LNCaP clone FGC (cell line): ENCODE results near the gene LARP1.

Source experiments
- DNase-seq: peaks from one replicate; pipeline ENCODE4 v3.0.0-alpha.2; 2011; ENCODE audit warnings: low read depth
- H3K4me3 ChIP-seq: 2 replicates; pipeline ENCODE4 v1.5.1; 2011; ENCODE audit warnings: mild to moderate bottlenecking, low read depth, low read length, control low read depth
- CTCF ChIP-seq: IDR thresholded peaks from 2 replicates; pipeline ENCODE4 v1.5.1; 2012; ENCODE audit warnings: mild to moderate bottlenecking; ENCODE audit not compliant: control insufficient read depth, insufficient read depth; ENCODE audit errors: extremely low read depth

LARP1 gene

GRCh38 chr5:154755361-154756008, at the start of gene LARP1:
TSS of gene LARP1 (plus strand) at chr5:154755377. CDS start at chr5:154755758, 381 bp downstream.
- H3K4me3 ChIP-seq: peak within 1 kb of the TSS; percentile 95
- no peak for DNase-seq
- TF ChIP-seq CTCF: no peak

DNA sequence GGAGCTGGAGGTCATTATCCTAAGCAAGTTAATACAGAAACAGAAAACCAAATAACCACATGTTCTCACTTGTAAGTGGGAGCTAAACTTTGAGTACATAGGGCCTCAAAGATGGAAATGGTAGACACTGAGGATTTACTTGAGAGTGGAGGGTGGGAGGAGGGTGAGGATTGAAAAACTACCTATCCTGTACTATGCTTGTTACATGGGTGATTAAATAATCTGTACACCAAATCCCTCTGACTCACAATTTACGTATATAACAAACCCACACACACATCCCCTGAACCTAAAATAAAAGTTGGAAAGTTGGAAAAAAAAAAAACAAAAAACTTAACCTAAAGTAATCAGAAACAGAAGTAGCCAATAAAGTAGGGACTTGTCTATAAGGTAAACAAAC, 48.8 kb upstream of the LARP1 start:
- no peak overlapping the region for H3K4me3 ChIP-seq
- TF ChIP-seq CTCF: no peak
- no peak for DNase-seq

DNA sequence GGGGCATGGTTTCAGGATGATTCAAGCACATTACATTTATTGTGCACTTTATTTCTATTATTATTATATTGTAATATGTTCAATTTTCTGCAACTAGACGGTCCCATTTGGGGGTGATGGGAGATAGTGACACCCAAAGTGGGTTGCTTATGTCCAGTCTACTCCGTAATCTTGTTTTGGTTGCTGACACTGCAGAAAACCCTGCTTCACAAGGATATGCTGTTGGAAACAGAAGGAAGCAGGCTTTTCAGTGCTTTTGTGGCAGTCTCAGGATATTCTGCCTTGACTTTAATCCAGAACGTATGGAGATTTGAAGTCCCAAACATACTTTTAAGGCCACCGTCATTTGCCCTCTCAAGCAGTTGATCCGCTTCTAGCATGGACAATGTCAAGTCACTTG, 47.5 kb upstream of the LARP1 start:
- DNase-seq: no peak
- H3K4me3 ChIP-seq: no peak overlapping the region
- TF ChIP-seq CTCF: no peak

DNA sequence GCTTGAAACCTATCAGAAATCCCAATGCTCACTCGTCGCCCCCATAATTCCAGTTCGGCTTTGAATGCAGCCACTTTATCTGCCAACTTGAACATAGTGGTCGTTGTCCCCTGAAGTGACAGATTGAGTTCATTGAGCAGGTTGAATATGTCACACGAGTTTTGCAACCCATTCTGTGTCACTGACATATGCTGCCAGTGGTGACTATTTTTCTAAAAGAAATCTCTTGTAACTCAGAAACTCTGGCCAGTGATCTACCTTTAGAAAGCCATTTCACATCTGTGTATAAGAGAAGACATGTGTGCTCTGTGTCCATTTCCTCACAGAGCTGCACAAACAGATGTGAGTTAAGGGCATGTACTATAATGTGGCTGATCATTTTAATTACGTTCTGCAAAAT, 47.0 kb upstream of the LARP1 start:
- no peak for DNase-seq
- no peak for TF ChIP-seq CTCF
- H3K4me3 ChIP-seq: no peak overlapping the region

- no peak overlapping the region for H3K4me3 ChIP-seq
- no peak for DNase-seq
- no peak for TF ChIP-seq CTCF
Observed at GRCh38 chr5:154708846-154709245, 46.3 kb upstream of the LARP1 start.

GRCh38 chr5:154709368-154710305, 45.5 kb upstream of the LARP1 start:
- no peak for TF ChIP-seq CTCF
- no peak for DNase-seq
- no peak overlapping the region for H3K4me3 ChIP-seq
